Fibroblast of the aortic adventitia (primary cell): Measurements from ENCODE around the gene ZNF276. TPM values are rescaled to one million over a fixed set of nuclear protein-coding genes. Genes with fewer than 3 reads are reported as not detected.
"Not testable (repeated sequence)": the region's sequence is repeated elsewhere in the genome, so short reads cannot be mapped to it uniquely, and the experiment has no call there.

ENCODE experiments used
- DNase-seq: peaks from one replicate; pipeline ENCODE4 v3.0.0-alpha.2; 2010; ENCODE audit warnings: low read depth
- H3K4me3 ChIP-seq: 2 replicates; pipeline ENCODE4 v1.5.1; 2011; ENCODE audit warnings: low read depth, mild to moderate bottlenecking, control low read depth, low read length, moderate library complexity
- CTCF ChIP-seq: IDR thresholded peaks from 2 replicates; pipeline ENCODE4 v1.5.1; 2011; ENCODE audit warnings: mild to moderate bottlenecking, low read length, control low read depth, inconsistent platforms; ENCODE audit not compliant: insufficient read depth
- total RNA-seq: library from RNA; depleted of rRNA; stranded (reverse); fragments of >200 nt; gene quantifications from 2 replicates; pipeline ENCODE4 v1.2.3, GENCODE V29; 2012; ENCODE audit warnings: low replicate concordance

ZNF276 gene
- total RNA-seq, 1 donor, result 10.4 TPM

GRCh38 chr16:89779231-89779908 is 58.0 kb downstream of the ZNF276 start:
- no peak overlapping the region for H3K4me3 ChIP-seq
- TF ChIP-seq CTCF, result no peak
- DNase-seq, result no peak

- no peak for TF ChIP-seq CTCF
- no peak for DNase-seq
- H3K4me3 ChIP-seq, result no peak overlapping the region
Measured at GRCh38 chr16:89779909-89780305, 58.6 kb downstream of the ZNF276 start.

GRCh38 chr16:89782489-89782888 is 61.2 kb downstream of the ZNF276 start:
- no peak overlapping the region for H3K4me3 ChIP-seq
- TF ChIP-seq CTCF, result no peak
- no peak for DNase-seq

- not testable (repeated sequence) for H3K4me3 ChIP-seq, DNase-seq
Measured at GRCh38 chr16:89783952-89784351, 62.6 kb downstream of the ZNF276 start.

GRCh38 chr16:89784406-89784805 is 63.1 kb downstream of the ZNF276 start:
- no peak for DNase-seq
- H3K4me3 ChIP-seq, result no peak overlapping the region
- no peak for TF ChIP-seq CTCF

GRCh38 chr16:89785523-89786155 is 64.3 kb downstream of the ZNF276 start:
- TF ChIP-seq CTCF, result no peak
- no peak for DNase-seq

GRCh38 chr16:89786474-89787364 is 65.4 kb downstream of the ZNF276 start:
- no peak for TF ChIP-seq CTCF
- DNase-seq, result no peak
- no peak overlapping the region for H3K4me3 ChIP-seq

More at GRCh38 chr16:89785523-89786155, 64.3 kb downstream of the ZNF276 start:
- no peak overlapping the region for H3K4me3 ChIP-seq
